Measurements from ENCODE around the gene IFITM5. TPM values are rescaled to one million over a fixed set of nuclear protein-coding genes. Genes with fewer than 3 reads are reported as not detected.

IFITM5 gene
- total and polyA plus RNA-seq, 9 of the 15 experiments (the other 6 are each of a cell fraction or from before 2014, with no cell fraction given), result 0.19 TPM; not detected in 8

- peak; percentile 21; the same call in 1 of the 2 replicates for TF ChIP-seq ZBTB40 (IDR thresholded peaks at IDR 0.05)
- TF ChIP-seq ZBTB40 (CRISPR knock-in tag; IDR thresholded peaks at IDR 0.05), result no peak
- TF ChIP-seq ZNF707 (CRISPR knock-in tag; conservative IDR thresholded peaks at IDR 0.05), result no peak
- no peak for TF ChIP-seq PTRF (tag; IDR thresholded peaks at IDR 0.05)
- TF ChIP-seq ARID2 (IDR thresholded peaks at IDR 0.05), result no peak
- TF ChIP-seq ZNF778 (CRISPR knock-in tag; IDR thresholded peaks at IDR 0.05), result no peak
- TF ChIP-seq ADNP (tag; IDR thresholded peaks at IDR 0.05), result no peak; the same call in 1 of the 2 replicates
- TF ChIP-seq ZNF263 (CRISPR knock-in tag; IDR thresholded peaks at IDR 0.05; ENCODE audit: borderline replicate concordance), result peak; percentile 6; the same call in 1 of the 2 replicates
- no peak for TF ChIP-seq ZNF398 (CRISPR knock-in tag; IDR thresholded peaks at IDR 0.05)
- TF ChIP-seq GTF2B (IDR thresholded peaks at IDR 0.05; ENCODE audit: extremely low read depth, insufficient read length), result no peak
- TF ChIP-seq ZNF184 (CRISPR knock-in tag; IDR thresholded peaks at IDR 0.05), result no peak
- TF ChIP-seq KLF13 (tag; IDR thresholded peaks at IDR 0.05; ENCODE audit: borderline replicate concordance, low read depth), result no peak
- no peak for TF ChIP-seq ZNF79 (CRISPR knock-in tag; IDR thresholded peaks at IDR 0.05; ENCODE audit: low read depth)
- TF ChIP-seq ZSCAN32 (CRISPR knock-in tag; IDR thresholded peaks at IDR 0.05), result peak; percentile 70
- no peak; the same call in 1 of the 2 replicates for TF ChIP-seq MTA2 (IDR thresholded peaks at IDR 0.05; ENCODE audit: low read depth)
- TF ChIP-seq SMARCB1 (IDR thresholded peaks at IDR 0.05; ENCODE audit: insufficient read length, low read depth), result no peak
- no peak for TF ChIP-seq ZNF431 (CRISPR knock-in tag; IDR thresholded peaks at IDR 0.05)
These were observed 30.0 kb downstream of the IFITM5 start (continued) for GRCh38 chr11:269146-269890.

All from K562 (cell line).